Vagina (tissue), 2 donors: ENCODE data around the gene SLC39A3. TPM values are rescaled to one million over a fixed set of nuclear protein-coding genes. Genes with fewer than 3 reads are reported as not detected.

Source experiments
- DNase-seq, 2 donors: peaks; one replicate each; pipeline ENCODE4 v3.0.0-alpha.2; 2017; ENCODE audit errors: extremely low spot score in 2 of 2
- H3K27ac ChIP-seq: fragments of 200-600 bp; sonication (generic); one replicate; pipeline ENCODE4 v1.5.1; 2019
- H3K27me3 ChIP-seq: fragments of 200-600 bp; sonication (generic); one replicate; pipeline ENCODE4 v1.5.1; 2019
- H3K36me3 ChIP-seq, 2 donors: fragments of 200-600 bp; sonication (generic); one replicate each; pipeline ENCODE4 v1.5.1; 2017 to 2019
- H3K4me1 ChIP-seq: fragments of 200-600 bp; sonication (generic); one replicate; pipeline ENCODE4 v1.5.1; 2019
- H3K4me3 ChIP-seq, 2 donors: fragments of 200-600 bp; sonication (generic); 1 replicate in 1 of 2; 2 replicates in 1 of 2; pipeline ENCODE4 v1.5.1; 2016 to 2019
- H3K9me3 ChIP-seq: fragments of 200-600 bp; sonication (generic); one replicate; pipeline ENCODE4 v1.5.1; 2019
- POLR2A ChIP-seq, 2 donors: fragments of 450-650 bp; IDR thresholded peaks; one replicate each; pipeline ENCODE4 v1.6.1; 2017; ENCODE audit warnings: antibody characterized with exemption in 2 of 2, mild to moderate bottlenecking in 2 of 2, moderate library complexity in 2 of 2
- POLR2AphosphoS5 ChIP-seq, 2 donors: sonication (generic); formaldehyde crosslinking; IDR thresholded peaks; one replicate each; pipeline ENCODE4 v1.9.0; 2017; ENCODE audit warnings: antibody characterized with exemption in 2 of 2, mild to moderate bottlenecking in 2 of 2, low read depth in 1 of 2; ENCODE audit not compliant: insufficient read depth in 1 of 2
- intact Hi-C: fragments of 100-400 bp; cut with DNase I; formaldehyde crosslinking; loops from one replicate; pipeline ENCODE4 v1.15.1; 2023
- total RNA-seq: library from RNA; depleted of rRNA; stranded (reverse); fragments of >200 nt; gene quantifications from one replicate; pipeline ENCODE4 v1.2.3, GENCODE V29; 2016
- TF ChIP-seq, protein P1 (sequence below), 3 experiments: fragments of 450-650 bp in 2 of 3; fragments of 200-600 bp in 1 of 3; sonication (generic) in 1 of 3; IDR thresholded peaks; one replicate each; pipeline ENCODE4 v1.5.1; 2017 to 2019; ENCODE audit warnings: antibody characterized with exemption in 3 of 3, mild to moderate bottlenecking in 2 of 3, moderate library complexity in 2 of 3

SLC39A3 gene
- total RNA-seq, 1 donor from 2014 or later = 27.7 TPM

DNA sequence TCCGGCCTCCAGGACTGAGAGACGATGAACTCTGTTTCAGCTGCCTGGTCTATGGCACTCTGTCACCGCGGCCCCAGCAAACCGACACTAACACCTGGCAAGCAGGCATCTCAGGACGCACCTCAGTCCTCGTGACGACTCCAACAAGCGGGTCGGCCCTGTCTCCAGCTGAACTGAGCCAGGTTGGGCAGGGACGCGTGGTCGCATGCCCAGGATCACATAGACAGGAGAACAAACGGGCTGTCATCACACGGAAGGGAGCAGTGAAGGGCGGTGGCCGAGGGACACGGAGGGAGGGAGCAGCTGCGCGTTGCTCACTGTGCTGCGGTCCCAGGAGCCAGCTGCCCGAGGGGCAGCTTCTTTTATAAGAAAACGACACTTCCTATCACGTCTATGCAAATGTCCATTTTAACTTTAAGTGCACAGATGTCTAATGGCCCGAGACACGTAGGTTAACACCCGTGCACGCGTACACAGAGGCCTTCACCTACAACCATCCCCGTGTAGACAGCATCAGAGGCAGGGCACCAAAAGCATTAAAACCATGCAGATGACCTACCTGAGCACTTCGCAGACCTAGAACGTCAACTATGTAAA lies 34.4 kb upstream of the SLC39A3 start:
- no peak overlapping the region for H3K27ac ChIP-seq

DNA sequence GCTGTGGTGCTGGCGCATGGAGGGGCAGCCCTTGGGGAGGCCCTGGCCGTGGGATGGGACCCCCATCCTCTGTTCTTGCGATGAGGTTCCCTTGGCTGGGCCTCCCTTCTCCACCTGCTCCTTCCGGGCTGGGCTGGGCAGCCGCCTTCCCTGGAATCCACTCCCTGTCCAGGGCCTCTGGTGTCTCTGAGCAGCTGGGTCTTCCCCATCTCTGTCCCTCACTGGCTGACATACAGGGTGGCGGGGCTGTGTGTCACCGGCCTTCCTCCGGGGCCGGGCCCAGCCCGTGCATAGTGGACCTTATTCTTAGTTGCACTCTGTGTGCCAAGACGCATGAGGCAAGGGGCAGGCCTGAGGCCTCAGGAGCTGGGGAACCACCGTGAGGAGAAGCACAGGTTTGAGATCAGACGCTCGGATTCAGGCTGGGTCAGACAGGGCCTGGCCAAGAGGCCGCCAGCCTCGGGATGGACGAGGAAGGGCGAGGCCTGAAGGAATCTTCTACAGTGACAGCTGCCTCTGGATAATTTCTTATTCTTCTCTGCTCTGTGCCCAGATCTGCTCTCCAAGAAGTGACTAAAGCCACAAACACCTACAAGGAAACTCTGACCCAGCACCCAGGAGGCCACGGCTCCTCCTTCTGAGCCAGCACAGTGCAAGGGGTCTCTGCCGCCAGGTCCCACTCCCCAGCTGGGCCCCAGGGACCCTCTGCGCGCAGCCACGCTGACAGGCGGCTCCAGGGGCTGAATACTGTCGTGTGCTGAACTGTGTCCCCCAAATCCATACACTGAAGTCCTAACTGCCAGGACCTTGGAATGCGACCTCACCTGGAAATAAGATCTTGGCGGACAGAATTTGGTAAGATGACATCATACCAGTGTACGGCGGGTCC lies 32.2 kb upstream of the SLC39A3 start:
- H3K4me3 ChIP-seq = no peak overlapping the region
- peaks cover 38% of the 10 kb centered on the region for H3K4me1 ChIP-seq
- no peak for DNase-seq
- no peaks in the 10 kb centered on the region for H3K27me3 ChIP-seq
- TF ChIP-seq POLR2A (IDR thresholded peaks at IDR 0.05) = no peak
- TF ChIP-seq, protein P1, sequence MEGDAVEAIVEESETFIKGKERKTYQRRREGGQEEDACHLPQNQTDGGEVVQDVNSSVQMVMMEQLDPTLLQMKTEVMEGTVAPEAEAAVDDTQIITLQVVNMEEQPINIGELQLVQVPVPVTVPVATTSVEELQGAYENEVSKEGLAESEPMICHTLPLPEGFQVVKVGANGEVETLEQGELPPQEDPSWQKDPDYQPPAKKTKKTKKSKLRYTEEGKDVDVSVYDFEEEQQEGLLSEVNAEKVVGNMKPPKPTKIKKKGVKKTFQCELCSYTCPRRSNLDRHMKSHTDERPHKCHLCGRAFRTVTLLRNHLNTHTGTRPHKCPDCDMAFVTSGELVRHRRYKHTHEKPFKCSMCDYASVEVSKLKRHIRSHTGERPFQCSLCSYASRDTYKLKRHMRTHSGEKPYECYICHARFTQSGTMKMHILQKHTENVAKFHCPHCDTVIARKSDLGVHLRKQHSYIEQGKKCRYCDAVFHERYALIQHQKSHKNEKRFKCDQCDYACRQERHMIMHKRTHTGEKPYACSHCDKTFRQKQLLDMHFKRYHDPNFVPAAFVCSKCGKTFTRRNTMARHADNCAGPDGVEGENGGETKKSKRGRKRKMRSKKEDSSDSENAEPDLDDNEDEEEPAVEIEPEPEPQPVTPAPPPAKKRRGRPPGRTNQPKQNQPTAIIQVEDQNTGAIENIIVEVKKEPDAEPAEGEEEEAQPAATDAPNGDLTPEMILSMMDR (IDR thresholded peaks at IDR 0.05) = no peak
- TF ChIP-seq POLR2AphosphoS5 (IDR thresholded peaks at IDR 0.05; ENCODE audit: insufficient read depth in 1 of 2, low read depth in 1 of 2) = no peak
- no peaks in the 10 kb centered on the region for H3K9me3 ChIP-seq
- H3K36me3 ChIP-seq = peaks cover 0 to 11% of the 10 kb centered on the region in 2 donors
- H3K27ac ChIP-seq = no peak overlapping the region
- intact Hi-C loops = no loop called here

More for the DNA sequence above, 34.4 kb upstream of the SLC39A3 start:
- intact Hi-C loops = no loop called here
- TF ChIP-seq POLR2A (IDR thresholded peaks at IDR 0.05) (no peak), POLR2AphosphoS5 (IDR thresholded peaks at IDR 0.05; ENCODE audit: insufficient read depth in 1 of 2, low read depth in 1 of 2) (no peak)
- TF ChIP-seq, protein P1 (IDR thresholded peaks at IDR 0.05) = no peak
- no peaks in the 10 kb centered on the region for H3K27me3 ChIP-seq
- H3K4me1 ChIP-seq = peaks cover 38% of the 10 kb centered on the region
- H3K4me3 ChIP-seq = no peak overlapping the region
- no peaks in the 10 kb centered on the region for H3K9me3 ChIP-seq
- no peaks in the 10 kb centered on the region for H3K36me3 ChIP-seq
- no peak for DNase-seq

DNA sequence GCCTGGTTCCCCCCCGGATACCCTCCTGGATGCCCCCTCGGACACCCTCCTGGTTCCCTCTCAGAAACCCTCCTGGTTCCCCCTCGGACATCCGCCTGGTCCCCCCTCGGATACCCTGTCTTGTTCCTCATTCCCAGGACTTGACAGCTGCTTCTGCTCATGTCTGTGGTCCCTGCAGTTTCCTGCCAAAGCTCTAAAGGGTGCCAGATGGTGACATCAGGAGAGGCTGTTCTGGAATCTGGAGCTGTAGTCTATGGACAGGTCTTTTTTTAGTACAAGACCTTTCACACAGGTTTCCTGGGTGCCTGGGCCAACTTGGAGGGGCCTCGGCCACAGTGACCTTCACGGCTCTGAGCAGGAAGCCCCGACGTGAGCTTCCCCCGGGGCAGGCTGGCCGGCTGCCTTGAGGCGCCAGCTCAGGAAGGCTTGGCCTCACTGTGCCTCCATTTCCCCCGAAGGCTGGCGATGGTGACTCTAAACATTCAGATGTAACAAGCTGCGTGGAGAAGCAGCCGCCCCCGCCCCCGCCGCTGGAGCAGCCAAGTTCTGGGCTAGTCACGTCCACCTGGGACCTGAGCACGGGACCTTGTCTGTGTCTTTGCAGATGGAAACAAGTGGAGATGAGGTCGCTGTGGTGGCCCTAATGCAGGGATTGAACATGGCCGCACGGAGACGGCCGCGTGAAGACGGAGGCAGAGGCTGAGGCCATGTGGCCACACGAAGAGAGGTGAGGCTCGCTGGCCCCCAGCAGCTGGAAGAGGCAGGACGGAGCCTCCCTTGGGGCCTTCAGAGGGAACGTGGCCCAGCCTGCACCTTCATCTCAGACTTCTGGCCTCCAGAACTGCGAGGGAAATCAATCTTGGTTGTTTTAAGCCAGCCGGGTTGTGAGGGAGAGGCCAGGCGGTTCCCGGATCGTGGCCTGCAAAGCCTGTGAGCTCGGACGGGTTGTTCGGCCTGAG lies 30.5 kb upstream of the SLC39A3 start:
- Histone ChIP-seq H3K4me3 (no peak overlapping the region), H3K9me3 (no peaks in the 10 kb centered on the region), H3K36me3 (peaks cover 0 to 28% of the 10 kb centered on the region in 2 donors), H3K27me3 (no peaks in the 10 kb centered on the region), H3K4me1 (peaks cover 30% of the 10 kb centered on the region), H3K27ac (no peak overlapping the region)
- DNase-seq = no peak
- TF ChIP-seq, protein P1 (IDR thresholded peaks at IDR 0.05) = no peak
- TF ChIP-seq POLR2AphosphoS5 (IDR thresholded peaks at IDR 0.05; ENCODE audit: insufficient read depth in 1 of 2, low read depth in 1 of 2) (peak in 1 of 2 donors; percentile 12), POLR2A (IDR thresholded peaks at IDR 0.05) (no peak)
- intact Hi-C loops = no loop called here

DNA sequence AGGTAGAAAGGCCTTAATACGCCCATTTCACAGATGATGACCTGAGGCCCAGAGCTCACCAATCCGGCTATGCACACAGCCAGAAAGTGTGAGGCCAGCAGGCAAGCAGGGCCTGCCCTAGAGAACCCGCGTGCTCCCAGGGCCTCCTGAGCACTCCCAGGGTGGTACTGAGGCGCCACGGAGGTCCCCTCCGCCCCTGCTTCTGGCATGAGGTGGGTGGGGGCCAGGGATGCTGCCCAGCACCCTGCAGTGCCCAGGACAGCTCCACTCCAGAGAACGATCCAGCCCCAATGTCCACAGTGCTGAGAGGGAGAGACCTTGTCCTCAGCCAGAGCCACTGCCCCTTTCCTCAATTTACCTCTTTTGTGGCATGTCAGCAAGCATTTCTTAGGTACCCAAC lies 29.4 kb upstream of the SLC39A3 start:
- no peak for DNase-seq
- no peaks in the 10 kb centered on the region for H3K27me3 ChIP-seq
- peaks cover 0 to 37% of the 10 kb centered on the region in 2 donors for H3K36me3 ChIP-seq
- no peak overlapping the region for H3K4me3 ChIP-seq
- TF ChIP-seq POLR2AphosphoS5 (IDR thresholded peaks at IDR 0.05; ENCODE audit: insufficient read depth in 1 of 2, low read depth in 1 of 2) (no peak), POLR2A (IDR thresholded peaks at IDR 0.05) (no peak)
- TF ChIP-seq, protein P1 (IDR thresholded peaks at IDR 0.05) = no peak
- H3K4me1 ChIP-seq = peaks cover 20% of the 10 kb centered on the region
- intact Hi-C loops = no loop called here
- H3K9me3 ChIP-seq = no peaks in the 10 kb centered on the region
- no peak overlapping the region for H3K27ac ChIP-seq
